HG03066 (cell line): ENCODE data around the gene DCDC2B.
"Not testable (repeated sequence)": the region's sequence is repeated elsewhere in the genome, so short reads cannot be mapped to it uniquely, and the experiment has no call there.

ENCODE experiments used
- ATAC-seq: cut with Tn5 transposase; IDR thresholded peaks from one replicate; pipeline ENCODE4 v1.9.1; 2021; ENCODE audit warnings: low read depth; ENCODE audit not compliant: unreplicated experiment

The DCDC2B gene

GRCh38 chr1:32255072-32256071, 46.5 kb downstream of the DCDC2B start:
- ATAC-seq, result no peak

GRCh38 chr1:32256473-32257226, 47.8 kb downstream of the DCDC2B start:
- no peak for ATAC-seq

GRCh38 chr1:32257227-32257508, 48.3 kb downstream of the DCDC2B start:
- ATAC-seq, result no peak

- not testable (repeated sequence) for ATAC-seq
Measured at GRCh38 chr1:32263236-32263593, 54.3 kb downstream of the DCDC2B start.

GRCh38 chr1:32263744-32264143, 54.9 kb downstream of the DCDC2B start:
- ATAC-seq, result no peak
